ENCODE measurements around the gene ZG16B.

Gene ZG16B

GRCh38 chr16:2874912-2875362 lies 44.8 kb downstream of the ZG16B start:
- DNase-seq = peak; percentile 26
- in situ Hi-C loops (cut with HindIII; ENCODE audit: low pct_ligation_motif_present, low sequenced_read_pairs) = no loop called here

GRCh38 chr16:2879854-2880508 lies 49.9 kb downstream of the ZG16B start:
- DNase-seq = no peak
- no peak overlapping the region for H3K27ac ChIP-seq
- H3K27me3 ChIP-seq (replicated peaks) = no peaks in the 10 kb centered on the region
- in situ Hi-C loops (cut with HindIII; ENCODE audit: low pct_ligation_motif_present, low sequenced_read_pairs) = no loop called here
- no peaks in the 10 kb centered on the region for H3K36me3 ChIP-seq (replicated peaks)
- no peak overlapping the region for H3K4me3 ChIP-seq (ENCODE audit: low read depth, low read length)
- TF ChIP-seq, protein P1, sequence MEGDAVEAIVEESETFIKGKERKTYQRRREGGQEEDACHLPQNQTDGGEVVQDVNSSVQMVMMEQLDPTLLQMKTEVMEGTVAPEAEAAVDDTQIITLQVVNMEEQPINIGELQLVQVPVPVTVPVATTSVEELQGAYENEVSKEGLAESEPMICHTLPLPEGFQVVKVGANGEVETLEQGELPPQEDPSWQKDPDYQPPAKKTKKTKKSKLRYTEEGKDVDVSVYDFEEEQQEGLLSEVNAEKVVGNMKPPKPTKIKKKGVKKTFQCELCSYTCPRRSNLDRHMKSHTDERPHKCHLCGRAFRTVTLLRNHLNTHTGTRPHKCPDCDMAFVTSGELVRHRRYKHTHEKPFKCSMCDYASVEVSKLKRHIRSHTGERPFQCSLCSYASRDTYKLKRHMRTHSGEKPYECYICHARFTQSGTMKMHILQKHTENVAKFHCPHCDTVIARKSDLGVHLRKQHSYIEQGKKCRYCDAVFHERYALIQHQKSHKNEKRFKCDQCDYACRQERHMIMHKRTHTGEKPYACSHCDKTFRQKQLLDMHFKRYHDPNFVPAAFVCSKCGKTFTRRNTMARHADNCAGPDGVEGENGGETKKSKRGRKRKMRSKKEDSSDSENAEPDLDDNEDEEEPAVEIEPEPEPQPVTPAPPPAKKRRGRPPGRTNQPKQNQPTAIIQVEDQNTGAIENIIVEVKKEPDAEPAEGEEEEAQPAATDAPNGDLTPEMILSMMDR (IDR thresholded peaks at IDR 0.05; ENCODE audit: low read depth, low read length, missing control alignments) = no peak

More at GRCh38 chr16:2874912-2875362, 44.8 kb downstream of the ZG16B start:
- H3K4me3 ChIP-seq (ENCODE audit: low read depth, low read length) = no peak overlapping the region
- TF ChIP-seq, protein P1 (IDR thresholded peaks at IDR 0.05; ENCODE audit: low read depth, low read length, missing control alignments) = peak; percentile 92
- no peaks in the 10 kb centered on the region for H3K27me3 ChIP-seq (replicated peaks)
- H3K27ac ChIP-seq = no peak overlapping the region
- no peaks in the 10 kb centered on the region for H3K36me3 ChIP-seq (replicated peaks)

Measured in brain microvascular endothelial cell (primary cell).